Tibial nerve (tissue), 4 donors: ENCODE results near the gene PIK3IP1.

Source experiments
- EP300 ChIP-seq, 2 donors: sonication (generic); formaldehyde crosslinking; IDR thresholded peaks; one replicate each; pipeline ENCODE4 v1.6.1; 2017; ENCODE audit warnings: antibody characterized with exemption in 2 of 2, mild to moderate bottlenecking in 1 of 2
- TF ChIP-seq, protein P1 (sequence below), 5 experiments: fragments of 200-600 bp in 3 of 5; fragments of 450-650 bp in 2 of 5; sonication (generic) in 3 of 5; IDR thresholded peaks; one replicate each; pipeline ENCODE4 v1.5.1; 2016 to 2019; ENCODE audit warnings: antibody characterized with exemption in 5 of 5, mild to moderate bottlenecking in 3 of 5, moderate library complexity in 2 of 5

DNA sequence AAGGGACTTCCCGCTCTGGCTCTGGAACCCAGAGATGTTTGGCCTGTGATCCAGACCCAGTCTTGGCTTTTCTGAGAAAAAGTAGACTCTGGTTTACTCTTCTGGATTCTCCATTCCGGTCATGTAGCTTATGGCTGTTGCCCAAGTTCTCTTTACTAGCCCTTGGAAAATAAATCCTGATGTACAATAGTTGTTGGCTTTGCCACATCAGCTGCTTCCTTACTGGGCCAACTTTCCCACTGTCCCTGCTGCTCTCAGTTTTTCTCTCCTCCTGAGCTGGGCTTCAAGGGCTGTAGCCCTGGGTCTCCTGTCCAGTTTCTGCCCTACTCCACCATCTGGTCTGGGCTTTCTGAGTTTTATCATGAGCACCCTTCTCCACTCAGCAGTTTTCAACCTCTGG, 41.4 kb upstream of the PIK3IP1 start:
- TF ChIP-seq, protein P1, sequence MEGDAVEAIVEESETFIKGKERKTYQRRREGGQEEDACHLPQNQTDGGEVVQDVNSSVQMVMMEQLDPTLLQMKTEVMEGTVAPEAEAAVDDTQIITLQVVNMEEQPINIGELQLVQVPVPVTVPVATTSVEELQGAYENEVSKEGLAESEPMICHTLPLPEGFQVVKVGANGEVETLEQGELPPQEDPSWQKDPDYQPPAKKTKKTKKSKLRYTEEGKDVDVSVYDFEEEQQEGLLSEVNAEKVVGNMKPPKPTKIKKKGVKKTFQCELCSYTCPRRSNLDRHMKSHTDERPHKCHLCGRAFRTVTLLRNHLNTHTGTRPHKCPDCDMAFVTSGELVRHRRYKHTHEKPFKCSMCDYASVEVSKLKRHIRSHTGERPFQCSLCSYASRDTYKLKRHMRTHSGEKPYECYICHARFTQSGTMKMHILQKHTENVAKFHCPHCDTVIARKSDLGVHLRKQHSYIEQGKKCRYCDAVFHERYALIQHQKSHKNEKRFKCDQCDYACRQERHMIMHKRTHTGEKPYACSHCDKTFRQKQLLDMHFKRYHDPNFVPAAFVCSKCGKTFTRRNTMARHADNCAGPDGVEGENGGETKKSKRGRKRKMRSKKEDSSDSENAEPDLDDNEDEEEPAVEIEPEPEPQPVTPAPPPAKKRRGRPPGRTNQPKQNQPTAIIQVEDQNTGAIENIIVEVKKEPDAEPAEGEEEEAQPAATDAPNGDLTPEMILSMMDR (IDR thresholded peaks at IDR 0.05) = no peak
- TF ChIP-seq EP300 (IDR thresholded peaks at IDR 0.05) = no peak
